ENCODE data around the gene FHIT.
"Not testable (repeated sequence)": the region's sequence is repeated elsewhere in the genome, so short reads cannot be mapped to it uniquely, and the experiment has no call there.

Gene FHIT

DNA sequence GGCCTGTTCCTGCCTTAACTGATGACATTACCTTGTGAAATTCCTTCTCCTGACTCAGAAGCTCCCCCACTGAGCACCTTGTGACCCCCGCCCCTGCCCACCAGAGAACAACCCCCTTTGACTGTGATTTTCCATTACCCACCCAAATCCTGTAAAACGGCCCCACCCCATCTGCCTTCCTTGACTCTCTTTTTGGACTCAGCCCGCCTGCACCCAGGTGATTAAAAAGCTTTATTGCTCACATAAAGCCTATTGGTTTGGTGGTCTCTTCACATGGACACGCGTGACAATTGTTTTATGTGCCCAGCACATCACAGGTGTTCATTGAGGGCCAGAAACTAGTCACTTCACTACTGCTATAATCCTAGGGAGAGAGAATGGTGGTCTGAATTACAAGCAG lies 1448.8 kb downstream of the FHIT start:
- not testable (repeated sequence) for DNase-seq

- no peak for DNase-seq
Measured at GRCh38 chr3:59802045-59802444, 1449.2 kb downstream of the FHIT start.

DNA sequence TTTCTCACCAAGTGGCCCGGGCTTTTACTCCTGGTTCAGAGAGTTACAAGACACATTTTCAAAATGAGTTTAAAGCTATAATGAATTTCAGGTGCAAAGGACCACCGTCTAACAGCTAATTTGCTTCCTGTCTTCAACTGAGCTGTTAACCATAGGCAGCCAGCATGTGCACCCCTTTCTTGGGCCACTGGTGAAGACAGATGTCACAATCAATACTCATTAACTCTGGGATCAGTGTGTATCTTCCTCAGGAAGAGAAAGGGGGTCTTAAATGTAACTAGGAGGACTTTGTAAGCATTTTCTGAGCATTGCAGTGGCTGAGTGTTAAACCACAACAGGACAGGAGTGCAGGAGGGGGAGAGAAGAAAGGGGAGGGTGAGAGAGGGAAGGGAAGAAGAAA lies 1450.8 kb downstream of the FHIT start:
- DNase-seq, result no peak

- no peak for DNase-seq
Measured at GRCh38 chr3:59798372-59799086, 1452.7 kb downstream of the FHIT start.

DNA sequence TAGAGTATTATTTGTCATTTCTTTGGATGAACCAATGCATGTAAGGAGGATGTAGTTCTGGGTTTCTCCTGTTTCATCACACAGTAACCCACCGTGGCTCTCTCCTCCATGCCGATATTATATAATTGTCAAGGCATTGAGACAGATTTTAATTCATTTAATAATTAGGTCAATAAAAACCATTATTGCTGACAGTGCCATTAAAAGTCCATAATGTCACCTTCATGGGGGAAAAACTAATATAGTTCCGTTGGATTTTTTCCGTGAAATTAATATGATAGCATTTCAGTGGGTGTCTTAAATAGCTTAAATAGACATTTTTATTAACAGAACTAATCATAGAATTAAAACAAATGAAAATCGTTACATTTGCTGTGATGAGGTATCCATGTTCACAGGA lies 1453.7 kb downstream of the FHIT start:
- DNase-seq, result no peak

DNA sequence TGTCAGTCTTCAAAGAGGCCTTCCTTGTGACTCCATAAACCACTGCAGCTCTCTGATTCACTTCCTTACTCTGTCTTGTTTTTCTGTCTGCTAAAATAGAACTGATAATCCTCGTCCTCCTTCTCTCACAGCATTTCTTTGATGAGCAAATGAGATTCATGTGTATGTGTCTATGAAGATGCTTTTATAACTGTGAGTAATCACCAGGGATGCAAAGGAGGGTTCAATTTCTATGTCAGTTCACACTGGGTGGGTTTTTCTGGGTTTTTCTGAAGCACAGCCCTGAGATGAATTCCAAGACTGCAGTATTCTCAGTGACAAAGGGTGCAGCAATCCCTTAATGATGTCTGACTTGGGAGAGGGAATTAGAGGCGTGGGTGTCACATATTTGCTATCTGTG lies 1454.8 kb downstream of the FHIT start:
- no peak for DNase-seq

GRCh38 chr3:59795756-59796155 lies 1455.5 kb downstream of the FHIT start:
- no peak for DNase-seq

GRCh38 chr3:59793976-59794375 lies 1457.3 kb downstream of the FHIT start:
- no peak for DNase-seq

DNA sequence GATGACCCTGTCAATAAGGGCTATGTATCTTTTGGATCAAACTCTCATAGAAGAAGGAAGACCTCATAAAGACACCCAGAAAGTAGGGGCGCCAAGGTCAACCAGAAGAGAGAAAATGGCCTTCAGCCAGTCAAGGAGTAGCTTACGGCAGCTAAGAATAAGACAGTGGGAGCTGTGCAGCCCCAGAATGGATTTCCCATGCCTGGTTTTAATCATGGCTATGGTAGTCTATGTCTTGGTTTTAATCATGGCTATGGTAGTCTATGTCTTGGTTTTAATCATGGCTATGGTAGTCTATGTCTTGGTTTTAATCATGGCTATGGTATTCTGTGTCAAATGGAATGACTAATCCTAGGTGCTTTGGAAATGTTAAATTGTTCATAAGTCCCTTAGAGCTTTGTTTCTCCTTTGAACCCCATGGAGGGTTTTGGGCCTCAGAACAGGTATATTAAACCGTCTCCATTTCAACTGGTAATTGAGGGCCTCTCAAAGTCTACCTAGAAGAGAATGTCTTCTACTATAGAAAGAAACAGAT lies 1459.4 kb downstream of the FHIT start:
- no peak for DNase-seq

DNA sequence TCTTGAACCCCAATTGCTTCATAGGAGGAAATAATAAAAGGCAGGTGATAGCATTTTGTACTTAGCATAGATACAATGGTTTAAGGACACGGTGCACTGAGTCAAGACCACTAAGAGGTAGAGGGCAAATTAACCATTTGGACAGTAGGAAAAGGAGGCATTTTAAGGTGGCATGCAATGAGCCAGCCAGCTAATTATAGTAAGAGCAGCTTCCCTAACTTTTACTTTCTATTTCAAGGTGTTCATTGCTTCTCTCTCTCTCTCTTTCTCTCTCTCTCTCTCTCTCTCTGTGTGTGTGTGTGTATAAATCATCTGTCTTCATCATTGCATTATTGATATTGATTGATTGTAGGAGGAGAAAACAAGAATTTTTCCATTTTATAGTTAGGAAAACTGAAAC lies 1461.0 kb downstream of the FHIT start:
- DNase-seq, result no peak

- no peak for DNase-seq
Measured at GRCh38 chr3:59788801-59789200, 1462.5 kb downstream of the FHIT start.

GRCh38 chr3:59788133-59788532 lies 1463.1 kb downstream of the FHIT start:
- no peak for DNase-seq

GRCh38 chr3:59786374-59786773 lies 1464.9 kb downstream of the FHIT start:
- DNase-seq, result no peak

DNA sequence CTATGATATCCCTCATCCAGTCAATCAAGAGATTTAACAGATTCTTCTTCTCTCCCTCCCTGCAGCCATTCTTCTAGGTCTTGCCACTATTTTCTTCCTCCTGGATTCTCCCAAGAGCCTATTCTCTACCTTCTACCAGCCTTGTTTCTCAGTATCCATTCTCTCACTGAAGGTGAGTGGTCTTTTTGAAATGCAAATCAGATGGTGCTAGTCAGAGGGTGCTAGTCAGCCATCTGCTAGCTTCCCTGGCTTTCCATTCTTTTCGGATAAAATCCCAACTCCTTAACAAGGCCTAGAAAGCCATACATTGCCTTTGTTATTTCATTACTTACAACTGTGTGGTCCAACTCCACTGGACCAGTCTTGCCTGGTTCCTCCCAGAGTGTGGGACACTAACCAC lies 1467.1 kb downstream of the FHIT start:
- DNase-seq, result no peak

GRCh38 chr3:59783468-59783988 lies 1467.7 kb downstream of the FHIT start:
- DNase-seq, result no peak

GRCh38 chr3:59782664-59783063 lies 1468.6 kb downstream of the FHIT start:
- no peak for DNase-seq

- DNase-seq, result no peak
Measured at GRCh38 chr3:59780209-59780608, 1471.0 kb downstream of the FHIT start.

DNA sequence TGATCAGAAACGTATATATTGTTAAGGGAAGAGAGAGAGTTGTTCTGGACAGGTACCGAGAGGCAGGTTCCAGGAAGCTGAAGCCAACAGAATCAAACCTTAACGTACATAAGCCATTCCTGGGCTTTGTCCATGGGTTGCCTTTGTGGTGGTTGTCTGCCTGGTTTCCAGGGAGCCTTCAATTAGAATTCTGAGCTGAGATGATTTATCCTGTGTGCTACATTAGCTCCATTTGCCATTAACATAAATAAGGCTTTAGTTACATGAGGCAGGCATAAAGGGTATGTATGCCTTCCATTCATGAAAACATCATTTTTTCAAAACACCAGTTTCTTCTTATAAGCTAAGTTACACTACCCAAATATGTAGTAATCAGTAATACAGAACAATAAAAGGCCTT lies 1472.0 kb downstream of the FHIT start:
- no peak for DNase-seq

GRCh38 chr3:59777667-59778077 lies 1473.6 kb downstream of the FHIT start:
- DNase-seq, result no peak

- no peak for DNase-seq
Measured at GRCh38 chr3:59777066-59777465, 1474.2 kb downstream of the FHIT start.

DNA sequence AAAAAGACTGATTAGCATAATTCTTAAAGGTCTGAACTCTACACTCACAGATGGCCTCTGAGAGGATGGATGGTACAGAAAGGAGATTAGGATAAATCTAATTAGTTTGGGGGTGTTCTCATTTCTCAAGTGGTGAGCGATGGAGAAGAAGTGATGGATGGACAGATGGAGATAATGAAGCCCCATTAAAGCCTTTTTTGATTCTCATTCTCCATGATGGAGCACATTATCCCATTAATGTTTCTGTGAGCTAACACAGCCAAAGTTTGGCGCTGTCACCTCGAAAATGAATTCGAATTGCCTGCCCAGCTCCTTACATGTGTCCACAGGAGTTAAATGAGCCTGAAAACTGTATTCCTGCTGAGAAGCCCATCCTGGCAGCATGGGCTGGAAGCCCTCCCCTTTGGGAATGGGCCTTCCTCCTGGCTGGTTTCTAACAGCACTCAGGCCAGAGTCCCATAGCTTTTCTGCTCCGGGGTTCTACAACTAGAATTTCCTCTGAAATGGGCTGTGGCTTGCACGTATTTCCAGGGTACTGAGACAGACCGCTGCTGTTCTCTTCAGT lies 1475.4 kb downstream of the FHIT start:
- DNase-seq, result no peak

GRCh38 chr3:59775106-59775505 lies 1476.1 kb downstream of the FHIT start:
- no peak for DNase-seq

DNA sequence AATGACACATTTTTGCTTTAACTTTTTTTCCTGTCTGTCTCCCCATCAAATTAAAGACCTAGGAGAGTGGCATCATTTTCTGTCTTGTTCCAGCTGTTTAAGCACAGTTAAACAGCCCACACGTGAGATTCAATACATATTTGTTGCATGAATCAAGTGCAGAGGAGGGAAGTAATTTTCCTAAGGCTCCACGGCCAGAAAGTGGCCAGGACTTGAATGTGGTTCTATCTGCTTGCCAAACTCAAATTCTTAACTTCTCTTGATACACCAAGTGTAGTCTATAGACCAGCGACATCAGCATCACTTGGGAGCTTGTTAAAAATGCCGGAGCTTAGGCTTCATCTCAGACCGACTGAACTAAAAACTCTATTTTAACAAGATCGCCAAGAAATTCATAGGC lies 1476.6 kb downstream of the FHIT start:
- no peak for DNase-seq

DNA sequence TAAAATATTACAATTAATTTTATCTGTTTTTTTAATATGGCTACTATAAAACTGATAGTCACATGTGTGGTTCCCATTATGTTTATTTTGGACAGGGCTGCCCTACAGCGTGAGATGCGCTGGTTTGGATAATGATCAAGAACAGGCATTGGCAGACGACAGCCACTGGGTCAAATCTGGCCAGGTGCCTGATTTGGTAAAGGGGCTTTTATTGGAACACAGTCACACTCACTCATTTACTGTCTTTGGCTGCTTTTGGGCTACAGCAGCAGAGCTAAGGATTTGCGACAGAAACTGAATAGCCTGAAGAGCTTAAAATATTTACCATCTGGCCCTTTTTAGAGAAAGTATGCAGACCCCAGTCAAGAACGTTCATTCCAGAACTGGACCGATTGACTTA lies 1477.3 kb downstream of the FHIT start:
- DNase-seq, result no peak
